HL-60/S4 treated with retinoic acid at 250 ng/mL for 4 days and 3 days (cell line): ENCODE results near the gene TPSG1.

Source experiments
- in situ Hi-C: fragments of 300-500 bp; cut with MboI; formaldehyde crosslinking; loops from 2 replicates; pipeline ENCODE4 v1.7.0; 2022; ENCODE audit warnings: low sequenced_read_pairs

Gene TPSG1

DNA sequence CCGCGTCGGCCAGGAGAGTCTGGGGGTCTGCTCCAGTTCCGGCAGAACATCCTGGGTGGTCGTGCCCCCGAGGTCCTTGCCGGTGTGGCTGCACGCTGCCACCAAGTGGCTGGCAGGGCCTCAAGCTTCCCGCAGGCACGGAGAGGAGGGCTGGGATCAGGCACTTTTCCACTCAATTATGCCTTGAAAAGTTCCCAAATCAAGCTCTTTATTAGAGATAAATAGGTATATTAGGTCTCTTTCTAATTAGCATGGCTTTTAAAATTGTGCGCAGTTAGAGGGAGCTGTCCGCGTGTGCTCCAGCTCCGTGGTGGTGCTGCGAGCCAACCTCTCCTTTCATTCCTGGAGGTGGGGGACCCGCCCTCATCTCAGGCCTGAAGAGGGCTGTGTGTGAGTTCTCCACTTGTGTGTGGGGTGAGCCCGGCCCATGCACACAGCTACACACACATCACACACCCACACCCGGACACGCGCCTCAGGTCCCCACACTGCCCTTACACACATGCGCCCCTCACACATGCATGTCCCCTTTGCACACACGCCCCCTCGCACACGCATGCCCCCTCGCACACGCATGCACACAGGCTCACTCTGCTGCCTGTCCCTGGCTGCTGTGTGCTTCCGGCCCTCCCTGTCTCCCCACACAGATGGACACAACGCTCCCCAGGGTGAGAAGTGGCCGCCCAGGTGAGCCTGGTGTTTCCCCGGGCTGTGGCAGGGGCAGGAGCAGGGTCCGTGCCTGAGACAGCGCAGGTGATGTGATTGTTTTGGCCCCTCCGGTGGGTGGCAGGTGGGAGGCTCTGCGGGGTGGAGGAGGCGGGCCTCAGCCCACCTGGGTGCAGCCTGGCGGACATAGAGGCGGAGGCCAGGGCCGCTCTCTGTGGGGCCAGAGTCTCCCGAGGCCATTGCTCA, 43.4 kb downstream of the TPSG1 start:
- in situ Hi-C loops: no loop called here

DNA sequence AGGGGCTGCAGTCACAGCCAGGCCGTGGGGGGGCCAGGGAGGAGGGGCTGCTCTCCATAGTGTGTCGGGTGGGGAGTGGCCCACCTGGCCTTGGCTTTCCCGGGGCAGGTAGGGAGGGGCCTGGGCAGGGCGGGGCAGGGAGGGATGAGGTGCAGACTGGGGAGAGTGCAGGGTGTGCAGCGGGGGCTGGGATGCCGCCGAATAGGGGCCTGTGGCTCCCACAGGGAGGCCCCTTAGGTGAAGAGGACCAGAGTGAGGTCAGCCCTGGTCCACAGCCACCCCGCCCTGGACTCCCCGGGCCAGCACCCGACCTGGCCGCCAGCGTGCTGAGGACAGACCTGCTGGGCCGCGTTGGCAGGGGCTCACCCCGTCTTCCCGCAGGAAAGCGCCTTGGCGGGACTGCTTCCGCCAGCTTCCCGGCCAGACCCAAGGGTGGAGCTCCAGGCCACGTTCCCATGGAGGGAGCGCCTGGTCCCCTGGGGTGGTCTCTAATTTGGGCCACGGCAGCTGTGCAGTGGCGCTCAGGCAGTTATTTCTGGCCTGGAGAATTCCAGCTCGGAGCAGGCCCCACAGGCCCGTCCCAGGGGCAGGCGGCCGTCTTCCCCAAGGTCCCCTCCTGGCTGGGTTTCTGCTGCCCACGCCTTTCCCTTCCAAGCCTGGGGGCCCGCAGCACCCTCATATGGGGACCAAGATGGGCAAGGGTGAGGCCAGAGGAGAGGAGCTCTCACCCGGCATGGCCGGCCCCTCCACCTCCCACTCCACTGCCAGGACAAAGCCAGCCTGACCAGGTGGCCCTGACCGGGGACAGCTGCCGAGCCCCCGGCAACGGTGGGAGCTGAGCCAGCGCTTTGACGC, 44.3 kb downstream of the TPSG1 start:
- in situ Hi-C loops: no loop called here

DNA sequence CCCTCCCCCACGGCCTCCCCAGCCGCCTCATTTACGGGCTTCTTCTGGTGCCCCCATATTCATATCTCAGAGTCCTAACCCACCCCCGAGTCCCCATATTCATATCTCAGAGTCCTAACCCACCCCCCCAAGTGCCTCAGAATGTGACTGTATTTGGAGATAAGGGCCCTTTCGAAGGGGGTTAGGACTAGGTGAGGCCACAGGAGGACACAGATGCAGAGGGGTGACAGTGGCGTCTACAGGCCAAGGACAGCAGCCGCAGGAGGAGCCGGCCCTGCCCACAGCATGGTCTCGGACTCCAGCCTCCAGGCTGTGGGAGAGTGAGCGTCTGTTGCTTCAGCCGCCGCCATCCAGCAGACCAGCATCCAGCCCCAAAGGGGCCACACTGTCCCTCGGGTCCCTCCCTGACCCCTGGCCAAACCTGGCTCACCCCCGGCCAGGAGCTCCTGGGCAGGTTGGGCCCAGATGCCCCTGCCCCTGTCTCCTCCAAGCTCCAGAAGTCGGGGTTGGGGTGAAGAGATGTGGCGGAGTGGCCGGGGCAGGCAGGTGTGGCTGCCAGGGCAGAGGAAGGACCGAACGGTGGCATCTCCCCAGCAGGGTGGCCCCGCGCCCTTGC, 46.7 kb downstream of the TPSG1 start:
- in situ Hi-C loops: no loop called here

DNA sequence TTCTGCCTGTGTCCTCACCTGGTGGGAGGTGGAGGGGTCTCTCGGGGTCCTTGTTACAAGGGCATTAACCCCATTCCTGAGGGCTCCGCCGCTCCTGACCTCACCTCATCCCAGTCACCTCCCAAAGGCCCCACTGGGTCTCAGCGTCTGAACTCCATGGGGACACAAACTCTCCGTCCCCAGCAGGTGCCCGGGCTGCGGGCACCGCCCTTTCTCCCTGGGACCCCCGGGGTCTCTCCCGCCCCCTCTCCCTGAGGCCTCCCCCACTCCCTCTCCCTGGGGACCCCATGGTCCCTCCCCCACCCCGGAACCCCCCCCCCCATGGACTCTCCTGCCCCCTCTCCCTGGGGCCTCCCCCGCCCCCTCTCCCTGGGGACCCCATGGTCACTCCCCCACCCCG, 47.3 kb downstream of the TPSG1 start:
- in situ Hi-C loops: no loop called here

DNA sequence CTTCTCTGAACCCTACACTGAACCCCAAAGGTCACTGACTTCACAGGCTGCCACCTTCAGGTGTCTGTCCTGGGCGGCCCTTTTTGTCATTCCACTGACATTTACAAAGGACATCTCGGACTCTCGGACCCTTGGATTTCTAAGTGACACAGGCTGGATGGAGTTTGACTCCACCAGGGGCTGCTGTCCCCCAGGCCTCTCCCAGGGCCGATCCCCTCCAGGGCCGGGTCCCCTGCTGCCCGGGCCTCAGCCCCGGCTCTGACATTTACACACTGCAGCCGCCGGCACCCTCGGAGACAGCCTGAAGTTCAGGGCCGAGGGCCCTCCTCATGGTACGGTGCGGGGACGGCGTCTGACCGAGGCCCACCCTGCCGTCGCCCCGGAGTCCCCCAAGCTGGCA, 48.0 kb downstream of the TPSG1 start:
- in situ Hi-C loops: no loop called here

DNA sequence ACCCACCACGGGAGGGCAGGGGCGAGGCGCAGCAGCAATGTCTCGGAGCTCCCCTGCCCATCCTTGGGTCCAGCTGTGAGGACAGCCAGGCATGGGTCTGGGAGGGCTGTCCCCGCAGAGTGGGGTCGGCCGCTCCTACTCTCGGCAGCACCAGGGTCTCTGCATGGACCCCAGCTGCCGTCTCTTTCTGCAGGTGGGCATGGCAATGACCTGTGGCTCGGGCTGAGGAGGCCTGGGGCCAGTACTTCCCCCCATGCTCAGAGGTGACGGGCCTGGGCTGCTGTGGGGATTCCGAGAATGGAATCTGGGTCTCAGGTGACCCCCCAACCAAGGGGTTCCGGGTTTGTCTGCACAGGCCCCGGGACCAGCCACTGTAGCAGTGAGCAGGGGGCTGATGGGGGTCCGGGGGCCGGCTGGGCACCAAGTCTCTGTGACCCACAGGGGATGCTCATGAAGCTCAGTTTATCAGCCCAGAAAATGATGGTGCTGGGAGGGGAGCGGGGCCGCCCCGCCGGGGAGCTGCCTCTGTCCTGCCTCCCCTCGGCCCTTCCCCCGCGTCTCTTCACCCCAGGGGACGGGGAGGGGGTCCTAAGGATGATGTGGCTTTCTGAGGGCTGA, 48.7 kb downstream of the TPSG1 start:
- in situ Hi-C loops: no loop called here

DNA sequence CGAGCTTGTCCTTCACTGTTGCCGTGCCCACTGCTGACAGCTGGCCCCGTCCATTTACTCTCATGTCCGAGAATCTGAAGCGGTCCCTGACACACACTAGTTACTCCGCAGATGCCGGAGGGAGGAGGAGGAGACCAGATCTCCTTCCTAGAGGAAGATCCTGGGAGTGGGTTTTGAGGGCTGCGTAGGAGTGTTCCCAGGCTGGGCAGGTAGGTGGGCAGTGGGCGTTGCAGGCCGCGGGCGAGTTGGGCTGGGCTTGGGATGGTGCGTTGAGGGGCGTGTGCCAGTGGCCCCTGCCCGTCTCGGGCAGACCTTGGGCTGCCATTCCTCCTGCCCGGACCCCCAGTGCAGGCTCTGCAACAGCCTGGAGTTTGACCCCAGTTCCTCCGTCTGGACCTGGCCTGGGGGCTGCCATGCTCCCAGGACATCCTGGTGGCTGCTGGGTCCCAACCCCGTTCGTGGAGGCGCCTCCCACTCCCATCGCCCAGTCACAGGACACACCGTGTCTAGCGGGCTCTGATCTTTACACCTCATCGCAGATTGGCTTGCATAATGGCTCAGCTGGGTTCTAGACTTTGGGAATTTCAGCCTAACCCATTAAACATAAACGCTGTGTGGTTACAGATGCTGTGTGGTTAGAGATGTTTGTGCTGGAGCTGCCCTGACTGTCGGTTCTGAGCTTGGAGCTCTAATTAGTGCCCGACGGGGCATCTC, 49.3 kb downstream of the TPSG1 start:
- in situ Hi-C loops: no loop called here

DNA sequence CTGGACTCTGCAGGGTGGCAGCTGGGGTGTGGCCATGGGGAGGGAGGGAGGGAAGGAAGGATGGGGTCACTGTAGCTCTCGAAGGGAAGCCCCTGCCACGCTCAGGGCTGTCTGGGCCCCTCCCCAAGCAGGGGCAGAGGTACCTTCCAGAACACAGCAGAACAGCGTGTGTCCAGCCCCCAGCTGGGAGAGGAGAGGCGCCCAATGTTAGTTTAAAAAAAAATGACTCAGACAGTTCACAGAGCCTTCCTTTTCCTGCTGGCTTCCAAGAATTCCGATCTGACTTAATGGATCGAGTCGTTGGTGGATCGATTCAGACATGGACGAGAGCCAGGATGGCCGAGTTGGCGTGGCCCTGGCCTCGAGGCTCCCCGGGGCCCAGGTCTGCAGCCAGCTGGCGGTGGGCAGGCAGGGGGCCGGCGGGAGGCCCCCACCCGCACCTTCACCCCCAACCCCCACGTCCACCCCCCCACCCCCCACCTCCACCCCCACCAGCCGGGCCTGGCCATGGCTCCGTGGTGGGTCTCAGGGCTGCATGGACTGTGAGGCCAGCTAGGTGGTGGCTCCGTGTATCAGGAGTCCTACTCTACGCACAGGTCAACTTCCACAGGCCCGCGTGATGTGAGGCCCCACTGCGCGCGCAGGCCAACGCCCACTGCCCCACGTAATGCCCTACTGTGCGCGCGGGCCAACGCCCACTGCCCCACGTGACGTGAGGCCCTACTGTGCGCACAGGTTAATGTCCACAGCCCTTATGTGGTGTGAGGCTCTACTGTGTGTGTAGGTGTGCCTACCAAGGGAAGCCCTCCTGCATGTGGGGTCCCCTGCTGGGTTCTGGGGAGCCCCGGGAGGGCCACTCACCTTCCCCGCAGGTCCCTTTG, 50.4 kb downstream of the TPSG1 start:
- in situ Hi-C loops: no loop called here

DNA sequence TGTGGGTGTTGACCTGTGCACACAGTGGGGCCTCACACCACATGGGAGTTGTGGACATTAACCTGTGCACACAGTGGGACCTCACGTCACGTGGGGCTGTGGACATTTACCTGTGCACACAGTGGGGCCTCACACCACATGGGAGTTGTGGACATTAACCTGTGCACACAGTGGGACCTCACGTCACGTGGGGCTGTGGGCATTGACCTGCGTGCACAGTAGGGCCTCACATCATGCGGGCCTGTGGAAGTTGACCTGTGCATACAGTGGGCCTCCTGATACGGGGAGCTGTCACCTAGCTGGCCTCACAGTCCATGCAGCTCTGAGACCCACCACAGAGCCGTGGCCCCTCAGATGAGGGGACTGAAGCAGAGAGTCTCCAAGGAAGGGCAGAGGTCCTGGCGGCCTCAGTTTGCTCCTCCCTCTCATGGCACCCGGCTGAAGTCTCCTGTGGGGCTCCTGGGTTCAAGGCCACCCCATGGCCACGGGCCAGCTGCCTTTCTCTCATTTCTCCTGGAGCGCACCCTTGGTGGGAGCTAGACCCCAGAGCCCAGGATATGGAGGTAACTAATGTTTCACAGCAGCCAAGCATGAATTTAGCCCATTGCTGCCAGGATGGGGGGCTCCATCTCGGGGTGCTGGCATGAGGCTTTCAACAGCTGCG, 51.1 kb downstream of the TPSG1 start:
- in situ Hi-C loops: no loop called here

DNA sequence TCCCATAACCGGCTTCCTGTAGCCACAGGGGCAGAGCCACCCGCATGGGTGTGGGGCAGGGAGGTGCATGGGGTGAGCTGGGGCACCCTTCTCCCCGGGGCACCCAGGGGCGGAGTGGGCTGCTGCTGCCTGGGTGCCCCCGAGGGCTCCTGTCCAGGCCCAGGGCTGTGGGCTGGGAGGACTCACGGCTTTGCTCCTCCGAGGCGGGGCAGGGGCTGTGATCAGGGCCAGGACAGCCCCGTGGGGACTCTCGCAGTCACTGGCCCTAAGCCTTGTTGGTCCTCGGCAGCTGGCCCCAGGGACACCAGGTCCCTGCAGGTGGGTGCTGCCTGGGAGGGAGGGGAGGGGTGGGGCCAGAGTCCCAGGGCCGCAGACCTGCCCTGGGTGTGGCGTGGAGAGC, 52.4 kb downstream of the TPSG1 start:
- in situ Hi-C loops: no loop called here

DNA sequence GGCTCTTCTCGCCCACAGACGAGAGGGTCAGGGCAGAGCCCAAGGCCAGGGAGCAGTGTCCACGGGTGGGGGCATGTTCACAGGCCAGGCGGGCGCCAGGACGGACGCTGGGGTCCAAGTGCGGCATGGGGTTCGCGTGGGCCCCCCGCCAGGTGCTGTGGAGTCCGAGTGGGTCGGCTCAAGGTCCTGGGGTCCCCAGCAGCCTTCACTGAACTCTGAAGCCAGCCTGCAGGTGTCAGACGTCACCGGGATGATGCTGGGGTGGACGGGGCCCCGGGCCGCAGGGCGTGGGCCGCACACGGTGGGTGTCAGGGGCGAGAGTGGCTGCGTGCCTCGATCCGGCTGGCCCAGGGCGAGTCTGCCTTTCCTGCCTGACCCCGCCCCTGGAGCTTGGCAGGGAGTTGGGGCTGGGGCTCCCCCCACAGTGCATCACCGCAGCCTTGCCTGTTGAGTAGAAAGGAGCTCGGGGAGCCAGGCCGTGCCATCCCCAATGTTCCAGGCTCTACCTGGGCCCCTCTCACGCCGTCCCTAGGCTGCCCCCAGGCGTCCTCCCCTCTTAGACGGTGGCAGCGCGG, 53.1 kb downstream of the TPSG1 start:
- in situ Hi-C loops: no loop called here
